Umbilical cord (tissue), 2 donors: ENCODE measurements around the gene GTF2A2. TPM values are rescaled to one million over a fixed set of nuclear protein-coding genes. Genes with fewer than 3 reads are reported as not detected.
A peak's percentile ranks its signal among the peaks of the same experiment; 100 is the strongest.

Experiments
- DNase-seq: peaks from one replicate; pipeline ENCODE4 v3.0.0-alpha.2; 2015; ENCODE audit warnings: low spot score
- total RNA-seq: library from RNA; depleted of rRNA; stranded (reverse); fragments of >200 nt; gene quantifications from one replicate; pipeline ENCODE4 v1.2.3, GENCODE V29; 2014; ENCODE audit warnings: low replicate concordance; ENCODE audit not compliant: insufficient read depth

Gene GTF2A2
- total RNA-seq, 1 donor from 2014 or later: 10.8 TPM

DNA sequence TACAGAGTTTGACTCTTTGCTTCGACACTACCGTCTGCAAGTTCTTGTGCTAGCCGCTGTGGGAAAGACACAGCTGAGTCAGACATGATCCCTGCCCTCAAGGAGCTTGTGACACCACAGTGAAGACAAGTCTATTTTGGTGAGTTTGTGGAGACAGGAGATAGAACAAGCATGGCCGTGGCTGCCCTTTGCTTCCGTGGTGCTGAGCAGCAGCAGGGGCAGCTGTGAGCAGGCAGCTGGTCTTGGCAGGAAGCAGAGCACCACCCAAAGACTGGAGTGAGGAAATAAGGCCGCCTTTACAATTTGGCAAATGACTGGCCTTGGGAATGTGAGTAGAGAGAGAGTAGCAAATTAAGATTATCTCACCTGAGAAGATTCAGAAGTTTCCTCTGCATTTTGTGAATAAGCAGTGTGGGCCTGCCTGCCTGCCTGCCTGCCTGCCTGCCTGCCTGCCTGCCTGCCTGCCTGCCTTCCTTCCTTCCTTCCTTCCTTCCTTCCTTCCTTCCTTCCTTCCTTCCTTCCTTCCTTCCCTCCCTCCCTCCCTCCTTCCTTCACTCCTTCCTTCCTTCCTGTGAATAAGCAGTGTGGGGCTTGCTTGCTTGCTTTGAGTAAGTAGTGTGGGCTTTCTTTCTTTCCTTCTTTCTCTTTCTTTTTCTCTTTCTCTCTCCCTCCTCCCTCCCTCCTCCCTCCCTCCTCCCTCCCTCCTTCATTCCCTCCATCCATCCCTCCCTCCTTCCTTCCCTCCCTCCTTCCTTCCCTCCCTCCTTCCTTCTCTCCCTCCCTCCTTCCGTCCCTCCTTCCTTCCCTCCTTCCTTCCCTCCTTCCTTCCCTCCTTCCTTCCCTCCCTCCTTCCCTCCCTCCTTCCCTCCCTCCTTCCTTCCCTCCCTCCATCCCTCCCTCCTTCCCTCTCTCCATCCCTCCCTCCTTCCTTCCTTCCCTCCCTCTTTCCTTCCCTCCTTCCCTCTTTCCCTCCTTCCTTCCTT lies 47.3 kb downstream of the GTF2A2 start:
- no peak for DNase-seq

DNA sequence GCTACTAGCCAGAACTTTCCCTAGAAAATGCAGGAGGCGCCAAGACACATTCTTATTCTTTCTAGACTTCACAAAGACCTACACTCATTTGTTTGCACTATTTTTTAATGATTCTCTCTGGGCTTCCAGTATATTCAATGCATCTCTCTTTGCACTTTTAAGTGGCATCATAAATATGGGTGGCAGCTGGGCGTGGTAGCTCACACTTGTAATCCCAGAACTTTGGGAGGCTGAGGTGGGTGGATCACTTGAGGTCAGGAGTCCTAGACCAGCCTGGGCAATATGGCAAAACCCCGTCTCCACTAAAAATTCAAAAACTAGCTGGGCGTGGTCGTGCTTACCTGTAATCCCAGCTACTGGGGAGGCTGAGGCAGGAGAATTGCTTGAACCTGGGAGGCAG lies 51.3 kb downstream of the GTF2A2 start:
- no peak for DNase-seq

DNA sequence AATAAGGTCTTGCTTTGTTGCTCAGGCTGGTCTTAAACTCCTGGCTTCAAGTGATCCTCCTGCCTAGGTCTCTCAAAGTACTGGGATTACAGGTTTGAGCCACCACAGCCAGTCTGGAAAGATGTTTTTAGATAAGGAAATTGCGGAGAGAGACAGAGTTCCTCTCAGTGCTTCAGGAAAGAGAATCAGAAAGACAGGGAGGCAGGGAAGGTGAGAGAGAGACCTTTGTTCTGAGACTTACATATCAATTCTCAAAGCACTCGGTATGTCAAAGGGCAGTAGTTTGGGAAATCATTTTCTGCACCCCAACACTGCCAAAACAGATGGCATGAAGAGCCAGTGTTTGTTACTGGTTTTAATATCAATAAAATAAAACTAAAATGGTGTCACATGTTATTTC lies 58.9 kb downstream of the GTF2A2 start:
- DNase-seq: no peak

DNA sequence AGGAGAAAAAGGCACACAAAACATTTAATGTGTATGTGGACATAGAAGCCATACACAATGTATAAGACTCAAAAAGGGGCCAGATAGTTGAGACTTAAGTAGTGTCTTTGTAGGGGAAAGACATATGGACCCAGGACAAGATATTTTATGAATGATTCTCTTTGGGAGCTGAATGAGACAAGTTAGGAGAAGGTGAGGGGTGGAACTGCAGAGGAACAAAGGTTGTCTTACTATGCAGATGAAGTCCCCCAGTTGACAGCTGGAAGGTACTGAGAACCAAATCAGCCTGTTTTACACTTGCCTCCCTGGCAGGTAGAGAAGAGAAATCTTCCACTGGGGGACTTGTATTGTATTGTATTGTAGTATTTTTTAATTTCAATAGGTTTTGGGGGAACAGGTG lies 60.7 kb downstream of the GTF2A2 start:
- DNase-seq: no peak

DNA sequence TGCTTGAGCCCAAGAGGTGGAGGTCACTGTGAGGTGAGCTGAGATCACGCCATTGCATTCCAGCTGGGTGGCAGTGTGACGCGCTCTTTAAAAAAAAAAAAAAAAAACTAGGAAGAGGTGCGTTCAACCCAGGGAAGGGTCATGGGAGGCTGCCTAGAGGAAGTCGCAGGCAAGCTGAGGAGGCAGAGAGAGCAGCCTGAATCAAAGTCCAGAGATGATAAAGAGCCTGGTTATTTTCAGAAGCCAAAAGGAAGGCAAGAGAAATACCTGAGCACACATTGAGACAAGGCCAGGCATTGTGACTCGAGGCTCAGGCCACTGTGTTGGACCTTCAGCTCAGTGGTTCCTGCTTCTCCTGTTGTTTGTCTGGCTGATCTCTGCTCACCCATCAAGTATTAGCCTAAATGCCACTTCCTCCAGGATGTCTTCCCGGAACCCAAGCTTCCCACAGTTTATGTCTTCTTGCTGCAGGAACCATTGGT lies 61.8 kb downstream of the GTF2A2 start:
- DNase-seq: no peak

DNA sequence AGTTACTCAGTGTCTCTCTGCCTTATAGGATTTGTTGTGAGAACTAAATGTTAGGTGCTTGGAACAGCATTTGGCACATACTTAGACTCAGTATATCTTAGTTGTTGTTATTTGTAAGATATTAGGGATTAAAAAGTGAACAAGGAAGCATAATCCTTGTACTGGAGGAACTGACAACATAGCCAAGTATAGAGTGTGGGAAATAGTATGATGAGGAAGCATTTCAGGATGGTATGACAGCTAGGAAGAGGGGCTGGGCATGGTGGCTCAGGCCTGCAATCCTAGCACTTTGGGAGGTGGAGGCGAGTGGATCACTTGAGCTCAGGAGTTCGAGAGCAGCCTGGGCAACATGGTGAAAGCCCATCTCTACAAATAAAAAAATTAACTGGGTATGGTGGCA lies 62.3 kb downstream of the GTF2A2 start:
- DNase-seq: no peak

DNA sequence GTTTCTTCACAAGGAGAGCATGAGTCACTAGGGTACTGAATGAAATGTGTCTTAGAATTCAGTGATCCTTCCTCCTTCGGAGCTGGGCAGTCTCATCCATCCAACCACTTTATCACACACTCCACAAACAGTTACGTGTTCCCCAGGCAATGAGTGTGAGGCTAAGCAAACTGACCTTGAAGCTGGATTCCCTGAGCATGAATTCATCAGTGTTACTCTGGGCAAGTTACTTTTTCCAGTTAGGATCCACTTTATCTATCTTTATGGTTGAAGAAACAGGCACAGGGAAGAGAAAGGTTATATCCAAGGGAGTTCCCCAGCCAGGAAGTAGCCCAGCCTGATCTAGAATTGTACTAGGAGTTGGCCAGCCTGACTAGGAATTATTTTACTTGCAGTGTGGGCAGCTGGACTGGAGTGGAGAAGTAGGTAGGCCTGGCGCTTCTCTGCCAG lies 62.8 kb downstream of the GTF2A2 start:
- DNase-seq: peak; percentile 64

DNA sequence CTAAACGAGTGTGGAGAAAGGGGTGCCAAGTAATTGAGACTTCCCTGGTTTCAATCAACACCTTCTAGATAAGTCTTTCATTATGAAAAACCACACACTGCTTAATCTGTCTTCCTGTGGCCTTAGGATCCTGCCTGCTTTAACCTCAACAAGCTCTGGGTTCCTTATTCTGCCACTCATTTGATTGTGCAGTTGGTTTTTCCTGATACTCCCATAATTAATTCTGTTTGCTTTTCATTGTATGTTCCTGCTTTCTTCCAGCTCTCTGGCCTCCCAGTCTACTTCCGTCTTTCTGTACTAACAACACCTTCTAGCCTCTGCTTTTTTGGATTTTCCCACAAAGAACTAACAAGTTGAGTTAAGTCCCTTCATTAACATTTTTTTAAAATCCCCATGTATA lies 66.0 kb downstream of the GTF2A2 start:
- no peak for DNase-seq

DNA sequence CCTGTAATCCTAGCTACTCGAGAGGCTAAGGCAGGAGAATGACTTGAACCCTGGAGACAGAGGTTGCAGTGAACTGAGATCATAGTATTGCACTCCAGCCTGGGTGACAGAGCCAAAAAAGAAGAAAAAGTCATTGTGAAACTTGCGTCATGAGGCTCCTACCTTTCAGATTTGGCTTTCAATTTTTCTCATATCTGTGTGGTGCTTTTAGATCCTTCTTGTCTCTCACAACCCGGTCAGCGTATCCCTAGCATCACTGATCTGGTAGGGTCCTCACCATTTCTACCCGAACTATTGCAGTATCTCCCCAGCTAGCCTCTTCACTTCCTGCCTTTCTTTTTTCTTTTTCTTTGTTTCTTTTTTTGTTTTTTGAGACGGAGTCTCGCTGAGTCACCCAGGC lies 67.3 kb downstream of the GTF2A2 start:
- no peak for DNase-seq

Other genes starting within 250 kb of the GTF2A2 start
- 4.3 TPM for gene FAM81A, start 219.3 kb downstream of the GTF2A2 start, total RNA-seq
- 25.0 TPM for gene GCNT3, start 45.7 kb downstream of the GTF2A2 start, total RNA-seq
- 152 TPM for gene BNIP2, start 31.8 kb upstream of the GTF2A2 start, total RNA-seq